ENCODE data around the gene CSRP1.

DNA sequence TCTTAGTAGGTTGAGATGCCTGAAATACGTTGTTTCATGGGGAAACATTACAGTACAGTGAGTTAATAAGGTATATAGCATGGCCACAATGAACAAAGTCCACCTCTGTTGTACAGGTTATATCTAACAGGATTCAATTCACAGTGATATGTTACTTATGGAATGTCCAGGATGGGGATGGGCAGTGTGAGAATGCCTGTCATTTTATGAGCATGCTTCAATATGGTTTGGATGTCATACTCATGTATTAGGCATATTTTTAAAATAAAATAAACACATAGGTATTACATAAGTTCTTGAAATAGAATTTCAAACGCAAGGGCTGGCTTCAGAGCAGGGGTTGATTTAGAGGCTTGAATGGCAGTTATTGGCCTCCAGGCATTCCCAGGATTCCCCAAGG, 31.8 kb downstream of the CSRP1 start:
- TF ChIP-seq CTCF (IDR thresholded peaks at IDR 0.05) (no peak), NR2C2 (CRISPR knock-in tag; IDR thresholded peaks at IDR 0.05) (no peak), JUN (CRISPR knock-in tag; IDR thresholded peaks at IDR 0.05) (no peak), MLX (CRISPR knock-in tag; IDR thresholded peaks at IDR 0.05) (no peak), SP1 (CRISPR knock-in tag; conservative IDR thresholded peaks at IDR 0.05) (no peak), TP53 (CRISPR knock-in tag; IDR thresholded peaks at IDR 0.05) (no peak), RORB (CRISPR knock-in tag; IDR thresholded peaks at IDR 0.05) (no peak), ATF6 (CRISPR knock-in tag; IDR thresholded peaks at IDR 0.05) (no peak), ZBTB21 (CRISPR knock-in tag; IDR thresholded peaks at IDR 0.05; ENCODE audit: borderline replicate concordance) (no peak), IRF1 (CRISPR knock-in tag; IDR thresholded peaks at IDR 0.05) (no peak), GABPB1 (CRISPR knock-in tag; IDR thresholded peaks at IDR 0.05) (no peak), FOXK1 (CRISPR knock-in tag; IDR thresholded peaks at IDR 0.05) (no peak)
- TF ChIP-seq, protein P1, sequence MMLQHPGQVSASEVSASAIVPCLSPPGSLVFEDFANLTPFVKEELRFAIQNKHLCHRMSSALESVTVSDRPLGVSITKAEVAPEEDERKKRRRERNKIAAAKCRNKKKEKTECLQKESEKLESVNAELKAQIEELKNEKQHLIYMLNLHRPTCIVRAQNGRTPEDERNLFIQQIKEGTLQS (CRISPR knock-in tag; conservative IDR thresholded peaks at IDR 0.05), result no peak
- TF ChIP-seq, protein P2, sequence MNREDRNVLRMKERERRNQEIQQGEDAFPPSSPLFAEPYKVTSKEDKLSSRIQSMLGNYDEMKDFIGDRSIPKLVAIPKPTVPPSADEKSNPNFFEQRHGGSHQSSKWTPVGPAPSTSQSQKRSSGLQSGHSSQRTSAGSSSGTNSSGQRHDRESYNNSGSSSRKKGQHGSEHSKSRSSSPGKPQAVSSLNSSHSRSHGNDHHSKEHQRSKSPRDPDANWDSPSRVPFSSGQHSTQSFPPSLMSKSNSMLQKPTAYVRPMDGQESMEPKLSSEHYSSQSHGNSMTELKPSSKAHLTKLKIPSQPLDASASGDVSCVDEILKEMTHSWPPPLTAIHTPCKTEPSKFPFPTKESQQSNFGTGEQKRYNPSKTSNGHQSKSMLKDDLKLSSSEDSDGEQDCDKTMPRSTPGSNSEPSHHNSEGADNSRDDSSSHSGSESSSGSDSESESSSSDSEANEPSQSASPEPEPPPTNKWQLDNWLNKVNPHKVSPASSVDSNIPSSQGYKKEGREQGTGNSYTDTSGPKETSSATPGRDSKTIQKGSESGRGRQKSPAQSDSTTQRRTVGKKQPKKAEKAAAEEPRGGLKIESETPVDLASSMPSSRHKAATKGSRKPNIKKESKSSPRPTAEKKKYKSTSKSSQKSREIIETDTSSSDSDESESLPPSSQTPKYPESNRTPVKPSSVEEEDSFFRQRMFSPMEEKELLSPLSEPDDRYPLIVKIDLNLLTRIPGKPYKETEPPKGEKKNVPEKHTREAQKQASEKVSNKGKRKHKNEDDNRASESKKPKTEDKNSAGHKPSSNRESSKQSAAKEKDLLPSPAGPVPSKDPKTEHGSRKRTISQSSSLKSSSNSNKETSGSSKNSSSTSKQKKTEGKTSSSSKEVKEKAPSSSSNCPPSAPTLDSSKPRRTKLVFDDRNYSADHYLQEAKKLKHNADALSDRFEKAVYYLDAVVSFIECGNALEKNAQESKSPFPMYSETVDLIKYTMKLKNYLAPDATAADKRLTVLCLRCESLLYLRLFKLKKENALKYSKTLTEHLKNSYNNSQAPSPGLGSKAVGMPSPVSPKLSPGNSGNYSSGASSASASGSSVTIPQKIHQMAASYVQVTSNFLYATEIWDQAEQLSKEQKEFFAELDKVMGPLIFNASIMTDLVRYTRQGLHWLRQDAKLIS (CRISPR knock-in tag; IDR thresholded peaks at IDR 0.05; ENCODE audit: borderline replicate concordance), result no peak
